GM12874 (cell line): ENCODE data around the gene HSPA14.

Source experiments
- CTCF ChIP-seq: IDR thresholded peaks from 2 replicates; pipeline ENCODE4 v1.5.1; 2011; ENCODE audit warnings: low read depth, mild to moderate bottlenecking, control low read depth, low read length, moderate library complexity; ENCODE audit not compliant: insufficient read depth

HSPA14 gene

DNA sequence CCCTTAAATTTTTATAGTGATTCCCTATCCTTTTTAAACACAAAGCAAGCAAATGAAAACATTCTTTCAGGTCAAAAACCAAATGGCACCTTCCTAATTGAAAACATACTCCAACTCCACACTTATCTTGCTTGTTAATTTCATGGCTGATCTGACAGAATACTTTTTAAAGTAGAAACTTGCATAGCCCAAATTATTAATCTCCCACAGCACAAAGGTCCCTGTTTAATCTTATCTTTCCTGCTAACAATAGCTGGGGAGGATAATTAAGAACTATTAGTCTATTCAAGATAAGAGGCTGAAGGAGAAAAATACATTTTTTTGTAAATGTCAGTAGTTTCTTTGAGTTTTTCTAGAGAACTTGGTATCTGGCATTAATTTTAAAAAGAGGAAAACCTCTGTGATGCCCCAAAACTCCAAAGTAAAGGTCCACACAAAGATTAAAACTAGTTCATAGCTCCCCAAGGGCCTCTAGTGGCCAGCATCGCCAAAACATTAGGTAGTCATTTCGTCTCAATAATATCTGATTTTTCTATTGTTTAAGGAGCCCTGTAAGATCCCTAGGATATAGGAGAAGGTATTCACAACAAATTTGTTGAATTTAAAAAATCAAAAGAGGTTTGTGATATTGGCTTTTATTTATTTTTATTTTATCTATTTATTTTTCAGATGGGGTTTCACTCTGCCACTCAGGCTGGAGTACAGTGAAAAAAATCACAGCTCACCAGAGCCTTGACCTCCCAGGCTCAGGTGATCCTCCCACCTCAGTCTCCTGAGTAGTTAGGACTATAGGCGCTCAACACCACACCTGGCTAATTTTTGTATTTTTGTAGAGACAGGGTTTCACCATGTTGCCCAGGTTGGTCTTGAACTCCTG, 15.0 kb upstream of the HSPA14 start:
- peak; percentile 57; the same call in 1 of the 2 replicates for TF ChIP-seq CTCF

- TF ChIP-seq CTCF: no peak
Observed at GRCh38 chr10:14823966-14824365, 14.1 kb upstream of the HSPA14 start.

DNA sequence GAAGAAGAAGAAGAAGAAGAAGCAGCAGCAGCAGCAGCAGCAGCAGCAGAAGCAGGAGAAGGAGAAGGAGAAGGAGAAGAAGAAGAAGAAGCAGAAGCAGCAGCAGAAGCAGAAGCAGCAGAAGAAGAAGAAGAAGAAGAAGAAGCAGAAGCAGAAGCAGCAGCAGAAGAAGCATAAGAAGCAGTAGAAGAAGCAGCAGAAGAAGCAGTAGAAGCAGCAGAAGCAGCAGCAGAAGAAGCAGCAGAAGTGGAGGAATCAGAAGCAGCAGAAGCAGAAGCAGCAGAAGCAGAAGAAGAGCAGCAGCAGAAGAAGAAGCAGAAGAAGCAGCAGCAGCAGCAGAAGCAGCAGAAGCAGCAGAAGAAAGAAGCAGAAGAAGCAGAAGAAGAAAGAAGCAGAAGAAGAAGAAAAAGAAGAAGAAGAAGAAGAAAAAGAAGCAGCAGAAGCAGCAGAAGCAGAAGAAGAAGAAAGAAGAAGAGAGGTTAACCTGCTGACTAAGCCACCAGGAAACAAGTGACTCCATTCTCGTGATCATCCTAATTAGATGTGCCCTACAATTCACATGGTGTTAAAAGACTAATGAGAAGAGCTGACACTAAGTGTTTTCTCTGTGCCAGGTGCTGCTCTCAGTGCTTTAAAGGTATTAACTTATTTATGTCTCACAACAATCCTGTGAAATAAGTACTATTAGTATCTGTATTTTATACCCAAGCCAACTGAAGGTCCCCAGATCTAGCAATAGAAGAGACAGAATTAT, 11.9 kb upstream of the HSPA14 start:
- TF ChIP-seq CTCF: no peak

GRCh38 chr10:14833106-14833505, 5.0 kb upstream of the HSPA14 start:
- no peak for TF ChIP-seq CTCF

DNA sequence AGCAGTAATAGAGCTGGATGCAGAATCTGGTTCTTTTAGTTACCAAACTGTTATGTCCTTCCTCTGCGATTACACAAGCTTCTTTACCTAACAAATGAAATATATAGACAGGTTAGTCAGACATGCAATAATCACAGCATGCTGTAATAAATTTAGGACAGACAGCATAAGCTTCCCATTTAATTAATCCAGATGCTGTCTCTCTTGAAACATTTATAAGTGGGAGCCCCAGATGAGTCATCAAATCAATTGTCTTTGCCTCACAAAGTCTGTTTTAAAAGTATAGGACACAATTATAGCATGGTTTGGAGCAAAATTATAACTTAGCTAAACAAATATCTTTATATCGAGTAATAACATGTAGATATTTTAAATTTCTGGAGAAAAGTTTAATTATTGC, 1.9 kb upstream of the HSPA14 start:
- TF ChIP-seq CTCF: no peak

- TF ChIP-seq CTCF: no peak
Observed at GRCh38 chr10:14837003-14837756, 926 bp upstream of the HSPA14 start.
